HG03280 (cell line): Measurements from ENCODE around the gene AADACL2.
"Not testable (repeated sequence)": the region's sequence is repeated elsewhere in the genome, so short reads cannot be mapped to it uniquely, and the experiment has no call there.

Experiments
- ATAC-seq: cut with Tn5 transposase; IDR thresholded peaks from one replicate; pipeline ENCODE4 v1.9.1; 2021; ENCODE audit warnings: mild to moderate bottlenecking, moderate library complexity; ENCODE audit not compliant: unreplicated experiment

Gene AADACL2

DNA sequence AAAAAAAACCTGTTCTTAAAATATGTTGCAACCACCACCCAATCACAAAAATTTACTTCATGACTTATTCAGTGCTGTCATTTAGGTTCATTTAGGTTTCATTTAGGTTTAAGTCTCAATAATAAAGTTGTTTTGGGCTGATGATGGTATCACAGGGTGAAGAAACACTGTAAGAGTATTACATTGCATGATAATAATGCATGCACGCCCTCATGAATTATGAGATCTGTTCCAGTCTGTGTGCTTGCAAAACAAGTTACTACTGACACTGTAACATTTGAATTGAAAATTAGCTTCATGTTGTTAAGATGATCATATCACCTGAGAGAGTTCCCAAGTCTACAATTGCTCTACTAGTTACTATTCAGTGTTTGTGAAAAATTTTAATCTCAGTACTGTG is at the start of gene AADACL2:
Gene AADACL2 (plus strand): TSS at position 315 of the 400 bp plus-strand sequence. CDS start 109 bp downstream, outside the sequence.
- ATAC-seq = no peak

DNA sequence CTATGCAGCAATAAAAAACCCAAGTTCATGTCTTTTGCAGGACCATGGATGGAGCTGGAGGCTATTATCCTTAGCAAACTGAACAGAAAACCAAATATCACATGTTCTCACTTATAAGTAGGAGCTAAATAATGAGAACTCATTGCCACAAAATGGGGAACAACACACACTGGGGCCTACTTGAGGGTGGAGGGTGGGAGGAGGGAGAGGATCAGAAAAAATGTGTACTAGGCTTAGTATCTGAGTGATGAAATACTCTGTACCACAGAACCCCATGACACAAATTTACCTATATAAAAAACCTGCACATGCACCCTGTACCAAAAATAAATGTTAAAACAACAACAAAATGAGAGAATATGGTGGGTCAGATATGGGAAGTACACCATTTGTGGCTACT is 49.6 kb upstream of the AADACL2 start:
- no peak for ATAC-seq

- no peak for ATAC-seq
Observed at GRCh38 chr3:151686257-151686656, 47.5 kb upstream of the AADACL2 start.

- no peak for ATAC-seq
Observed at GRCh38 chr3:151687076-151687475, 46.7 kb upstream of the AADACL2 start.

- ATAC-seq = no peak
Observed at GRCh38 chr3:151688571-151688970, 45.2 kb upstream of the AADACL2 start.

DNA sequence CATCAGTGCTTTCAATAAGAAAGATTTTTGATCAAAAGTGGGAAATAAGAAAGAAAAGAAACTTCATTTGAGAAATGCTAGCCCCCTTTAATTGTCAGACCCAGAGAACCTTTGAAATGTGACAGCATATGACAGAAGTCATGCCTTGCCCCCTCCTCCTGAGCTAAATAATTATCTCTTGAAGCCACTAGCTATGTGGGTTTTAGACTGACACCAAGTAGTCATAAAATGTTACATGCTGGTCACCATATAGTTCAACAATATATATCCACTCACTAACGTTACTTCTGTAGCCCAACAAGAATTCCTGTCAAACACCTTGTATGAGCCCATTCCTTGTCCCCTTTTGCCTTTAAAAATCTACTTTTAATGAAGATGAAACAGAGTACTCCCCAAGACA is 43.1 kb upstream of the AADACL2 start:
- ATAC-seq = no peak

GRCh38 chr3:151697496-151697895 is 36.2 kb upstream of the AADACL2 start:
- no peak for ATAC-seq

- ATAC-seq = no peak
Observed at GRCh38 chr3:151707216-151707615, 26.5 kb upstream of the AADACL2 start.

DNA sequence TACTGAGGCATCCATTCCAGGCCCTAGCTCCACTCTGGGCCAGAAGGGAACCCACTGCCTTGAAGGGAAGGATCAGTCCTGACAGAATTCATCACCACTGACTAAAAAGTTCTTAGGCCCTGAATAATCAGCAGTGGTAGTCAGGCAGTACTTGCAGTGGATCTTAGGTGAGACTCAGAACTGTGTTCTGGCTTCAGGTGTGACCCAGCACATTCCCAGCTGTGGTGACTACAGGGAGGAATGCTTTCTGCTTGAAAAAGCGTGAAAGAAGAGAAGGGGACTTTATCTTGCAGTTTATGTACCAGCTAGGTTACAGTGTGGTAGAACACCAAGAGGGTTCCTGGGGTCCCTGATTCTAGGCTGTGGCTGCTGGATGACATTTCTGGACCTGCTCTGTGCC is 24.9 kb upstream of the AADACL2 start:
- no peak for ATAC-seq

GRCh38 chr3:151709847-151710246 is 23.9 kb upstream of the AADACL2 start:
- ATAC-seq = no peak

DNA sequence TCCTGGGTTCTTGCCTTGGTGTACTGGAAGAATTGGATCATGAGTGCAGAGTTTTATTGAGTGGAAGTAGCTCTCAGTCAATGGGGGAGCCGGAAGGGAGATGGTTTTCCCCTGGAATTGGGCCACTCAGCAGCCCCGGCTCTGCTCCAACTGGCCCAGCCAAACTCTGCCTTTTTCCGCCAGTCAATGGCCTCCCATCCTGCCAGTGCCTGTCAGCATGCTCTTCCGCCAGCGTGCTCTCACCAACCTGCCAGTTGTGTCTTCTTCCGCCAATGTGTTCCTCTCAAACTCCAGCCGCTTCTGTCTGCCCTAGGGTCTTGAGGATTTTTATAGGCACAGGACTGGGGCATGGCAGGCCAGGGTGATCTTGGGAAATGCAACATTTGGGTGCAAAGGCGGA is 12.4 kb upstream of the AADACL2 start:
- no peak for ATAC-seq

- no peak for ATAC-seq
Observed at GRCh38 chr3:151722856-151723255, 10.9 kb upstream of the AADACL2 start.

- no peak for ATAC-seq
Observed at GRCh38 chr3:151724576-151725562, 8.9 kb upstream of the AADACL2 start.

DNA sequence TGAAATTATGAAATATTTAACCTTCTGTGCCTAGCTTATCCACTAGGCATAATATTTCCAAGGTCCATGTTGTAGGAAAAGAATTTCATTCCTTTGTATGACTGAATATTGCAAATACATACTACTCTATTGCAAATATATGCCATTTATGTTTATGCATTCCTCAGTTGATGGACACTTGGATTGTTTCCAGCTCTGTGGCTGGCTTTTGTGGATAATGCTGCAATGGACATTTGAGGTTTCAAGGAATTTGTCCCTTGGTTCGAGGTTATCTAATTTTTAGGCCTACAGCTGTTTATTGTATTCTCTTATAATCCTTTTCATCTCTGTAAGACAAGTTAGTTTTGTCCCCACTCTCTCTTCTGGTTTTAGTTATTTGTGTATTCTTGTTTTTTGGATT is 7.7 kb upstream of the AADACL2 start:
- ATAC-seq = no peak

- ATAC-seq = no peak
Observed at GRCh38 chr3:151732861-151733260, 866 bp upstream of the AADACL2 start.

DNA sequence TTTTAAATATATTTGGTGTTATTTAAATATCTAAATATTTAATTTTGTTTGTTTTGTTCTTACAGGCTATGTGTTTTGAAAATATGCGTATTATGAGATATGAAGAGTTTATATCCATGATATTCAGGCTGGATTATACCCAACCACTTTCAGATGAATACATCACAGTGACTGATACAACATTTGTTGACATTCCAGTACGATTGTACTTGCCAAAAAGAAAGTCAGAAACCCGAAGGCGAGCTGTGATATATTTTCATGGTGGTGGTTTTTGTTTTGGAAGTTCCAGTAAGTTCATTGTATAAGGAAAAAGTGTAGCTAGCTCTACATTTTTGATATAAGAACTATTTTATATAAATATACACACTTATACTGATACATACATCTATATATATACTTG is 6.9 kb downstream of the AADACL2 start:
- no peak for ATAC-seq

DNA sequence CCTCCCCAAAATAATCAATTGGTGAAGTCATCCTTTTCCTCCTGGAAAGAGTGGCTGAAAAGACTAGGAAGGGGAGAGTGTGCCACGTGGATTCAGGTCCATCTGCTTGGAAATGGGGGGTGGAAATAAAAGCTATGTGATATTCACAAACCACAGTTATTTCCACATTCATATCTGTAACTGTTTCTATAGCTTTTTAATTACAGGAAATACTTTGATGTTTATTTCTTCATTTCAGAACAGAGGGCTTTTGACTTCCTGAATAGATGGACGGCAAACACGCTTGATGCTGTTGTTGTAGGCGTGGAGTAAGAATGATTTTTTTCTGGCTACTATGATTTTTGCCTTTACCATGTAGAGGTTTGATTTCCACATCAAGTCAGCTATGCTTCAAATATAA is 10.1 kb downstream of the AADACL2 start:
- no peak for ATAC-seq

DNA sequence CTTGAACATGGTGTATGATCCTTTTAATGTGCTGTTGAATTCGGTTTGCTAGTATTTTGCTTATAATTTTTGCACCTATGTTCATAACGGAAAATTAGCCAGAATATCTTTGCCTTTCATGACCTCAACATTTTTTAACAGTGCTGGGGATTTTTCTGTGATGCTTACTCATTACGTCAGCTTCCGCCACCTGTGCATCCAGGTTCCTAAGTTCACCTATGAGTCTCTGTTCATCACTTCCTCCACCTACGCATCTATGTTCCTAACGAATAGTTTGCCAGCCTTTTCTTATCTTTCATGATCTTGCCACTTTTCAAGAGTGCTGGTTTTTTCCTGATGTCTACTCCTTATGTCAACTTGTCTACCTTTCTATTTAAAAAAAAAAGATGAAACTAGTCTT is 16.5 kb downstream of the AADACL2 start:
- ATAC-seq = no peak

- no peak for ATAC-seq
Observed at GRCh38 chr3:151750678-151751077, 17.0 kb downstream of the AADACL2 start.

GRCh38 chr3:151751161-151751560 is 17.4 kb downstream of the AADACL2 start:
- ATAC-seq = no peak

- ATAC-seq = no peak
Observed at GRCh38 chr3:151753846-151754245, 20.1 kb downstream of the AADACL2 start.

DNA sequence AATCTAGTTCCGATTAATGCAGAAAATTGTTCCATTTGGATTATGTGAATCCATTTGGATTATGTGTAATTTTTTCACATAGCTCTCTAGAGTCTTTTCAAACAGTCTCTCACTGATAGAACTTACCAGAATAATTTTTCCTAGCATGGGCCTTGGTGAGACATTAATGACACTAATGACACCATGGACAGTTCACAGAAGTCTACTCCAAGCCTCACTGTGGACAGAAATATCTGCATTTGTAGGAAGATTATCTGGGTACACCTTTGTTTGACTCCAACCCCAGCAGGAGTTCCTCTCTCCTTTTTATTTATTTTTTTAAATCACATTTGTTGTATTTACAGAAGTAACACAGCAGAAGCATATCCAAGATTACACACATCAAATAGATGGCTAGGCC is 27.9 kb downstream of the AADACL2 start:
- ATAC-seq = no peak

DNA sequence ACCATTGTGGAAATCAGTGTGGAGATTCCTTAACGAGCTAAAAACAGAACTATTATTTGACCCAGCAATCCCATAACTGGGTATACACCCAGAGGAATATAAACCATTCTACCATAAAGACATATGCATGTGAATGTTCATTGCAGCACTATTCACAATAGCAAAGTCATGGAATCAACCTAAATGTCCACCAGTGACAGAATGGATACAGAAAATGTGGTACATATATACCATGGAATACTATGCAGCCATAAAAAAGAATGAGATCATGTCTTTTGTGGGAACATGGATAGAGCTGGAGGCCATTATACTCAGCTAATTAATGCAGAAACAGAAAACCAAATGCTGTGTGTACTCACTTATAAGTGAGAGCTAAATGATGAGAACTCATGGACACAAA is 31.0 kb downstream of the AADACL2 start:
- not testable (repeated sequence) for ATAC-seq
